NT2/D1 (cell line): ENCODE measurements around the gene OR2AG2.

Source experiments
- SUZ12 ChIP-seq: IDR thresholded peaks from 2 replicates; pipeline ENCODE4 v1.6.1; 2011; ENCODE audit not compliant: insufficient read length, insufficient read depth; ENCODE audit errors: extremely low read depth
- YY1 ChIP-seq: IDR thresholded peaks from 2 replicates; pipeline ENCODE4 v1.6.1; 2011; ENCODE audit not compliant: insufficient read length, insufficient read depth
- ZNF274 ChIP-seq: IDR thresholded peaks from 2 replicates; pipeline ENCODE4 v1.6.1; 2011; ENCODE audit warnings: mild to moderate bottlenecking, low read depth, low read length

DNA sequence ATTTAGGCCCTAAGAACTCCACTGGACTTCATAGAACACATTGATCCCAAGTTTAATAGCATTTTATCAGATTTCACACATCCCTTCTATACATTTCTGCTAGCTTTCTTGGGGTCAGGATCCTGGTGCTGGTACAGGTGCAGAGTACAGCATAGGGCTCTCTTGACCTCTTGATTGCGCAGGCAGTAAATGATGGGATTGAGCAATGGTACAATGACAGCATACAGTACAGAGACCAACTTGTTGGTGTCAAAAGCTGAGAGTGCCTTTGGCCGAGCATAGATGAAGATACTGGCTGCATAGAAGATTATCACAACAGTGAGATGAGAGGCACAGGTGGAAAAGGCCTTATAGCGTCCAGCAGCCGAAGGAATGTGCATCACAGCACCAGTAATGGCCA, 22.9 kb upstream of the OR2AG2 start:
- TF ChIP-seq ZNF274: no peak
- TF ChIP-seq YY1: no peak
- no peak for TF ChIP-seq SUZ12
